Gastroesophageal sphincter (tissue), 3 donors: ENCODE data around the gene NEDD8.

ENCODE experiments used
- CTCF ChIP-seq, 4 experiments: fragments of 200-600 bp in 2 of 4; fragments of 450-650 bp in 2 of 4; sonication (generic) in 1 of 4; IDR thresholded peaks; one replicate each; pipeline ENCODE4 v1.5.1; 2017 to 2019; ENCODE audit warnings: antibody characterized with exemption in 4 of 4, mild to moderate bottlenecking in 2 of 4, moderate library complexity in 2 of 4
- EP300 ChIP-seq: sonication (generic); formaldehyde crosslinking; IDR thresholded peaks from one replicate; pipeline ENCODE4 v1.6.1; 2017; ENCODE audit warnings: antibody characterized with exemption, mild to moderate bottlenecking

- TF ChIP-seq CTCF (IDR thresholded peaks at IDR 0.05) (peak in 3 of 4 experiments; percentile 42 to 75 (median 46)), EP300 (no peak)
These were observed 16.4 kb downstream of the NEDD8 start, which contains the start of gene MDP1 for GRCh38 chr14:24215495-24216344.
